ENCODE results near the gene ZNF668.

Gene ZNF668

GRCh38 chr16:31043352-31043751 lies 30.7 kb downstream of the ZNF668 start:
- no peak for ATAC-seq
- TF ChIP-seq TSHZ2 (CRISPR knock-in tag; IDR thresholded peaks at IDR 0.05) (no peak), ZNF70 (CRISPR knock-in tag; IDR thresholded peaks at IDR 0.05) (no peak), SNAI2 (CRISPR knock-in tag; IDR thresholded peaks at IDR 0.05) (no peak), ZFP30 (CRISPR knock-in tag; IDR thresholded peaks at IDR 0.05) (no peak), ISL1 (CRISPR knock-in tag; IDR thresholded peaks at IDR 0.05) (no peak), CSDC2 (CRISPR knock-in tag; IDR thresholded peaks at IDR 0.05) (no peak), RARB (CRISPR knock-in tag; IDR thresholded peaks at IDR 0.05) (no peak), BACH2 (CRISPR knock-in tag; IDR thresholded peaks at IDR 0.05; ENCODE audit: borderline replicate concordance) (no peak), ZFP3 (CRISPR knock-in tag; IDR thresholded peaks at IDR 0.05) (no peak), CREB5 (CRISPR knock-in tag; IDR thresholded peaks at IDR 0.05; ENCODE audit: low read depth) (no peak), PATZ1 (CRISPR knock-in tag; IDR thresholded peaks at IDR 0.05; ENCODE audit: borderline replicate concordance) (no peak), CSRNP3 (CRISPR knock-in tag; IDR thresholded peaks at IDR 0.05) (no peak)

- ATAC-seq: no peak
- TF ChIP-seq ZC3H10 (CRISPR knock-in tag; IDR thresholded peaks at IDR 0.05) (no peak), CSDC2 (CRISPR knock-in tag; IDR thresholded peaks at IDR 0.05) (no peak), CSRNP3 (CRISPR knock-in tag; IDR thresholded peaks at IDR 0.05) (no peak), PATZ1 (CRISPR knock-in tag; IDR thresholded peaks at IDR 0.05; ENCODE audit: borderline replicate concordance) (no peak), TOX (CRISPR knock-in tag; IDR thresholded peaks at IDR 0.05; ENCODE audit: borderline replicate concordance) (no peak), ZFP3 (CRISPR knock-in tag; IDR thresholded peaks at IDR 0.05) (no peak), ISL1 (CRISPR knock-in tag; IDR thresholded peaks at IDR 0.05) (no peak), ZNF565 (CRISPR knock-in tag; conservative IDR thresholded peaks at IDR 0.05; ENCODE audit: low read depth) (no peak), ZNF70 (CRISPR knock-in tag; IDR thresholded peaks at IDR 0.05) (no peak), POU6F1 (CRISPR knock-in tag; IDR thresholded peaks at IDR 0.05; ENCODE audit: borderline replicate concordance, low read depth) (no peak), ZNF8 (CRISPR knock-in tag; IDR thresholded peaks at IDR 0.05) (no peak), ZFP30 (CRISPR knock-in tag; IDR thresholded peaks at IDR 0.05) (no peak), SNAI2 (CRISPR knock-in tag; IDR thresholded peaks at IDR 0.05) (no peak)
Observed at GRCh38 chr16:31042866-31043265, 31.2 kb downstream of the ZNF668 start.
